A549 (cell line): Measurements from ENCODE around the gene EPS8L3. TPM values are rescaled to one million over a fixed set of nuclear protein-coding genes. Genes with fewer than 3 reads are reported as not detected.

ENCODE experiments used
- ATAC-seq, 2 experiments: fragments of 200-7000 bp in 1 of 2; fragments of >200 bp in 1 of 2; cut with Nextera tagmentation in 1 of 2; cut with Tn5 transposase in 1 of 2; 3 replicates each; pipeline versions ENCODE4 v1.8.0 to v1.9.1; 2018 to 2020; ENCODE audit warnings: mild to moderate bottlenecking in 1 of 2, moderate library complexity in 1 of 2
- CTCF ChIA-PET: fragments of 300-600 bp; sonication (Branson Sonifier 250); formaldehyde crosslinking; extraction: SDS; loops from one replicate; lab custom pipeline; 2021; ENCODE audit warnings: antibody characterized with exemption, inconsistent platforms; lab: Yijun Ruan, JAX
- POLR2A ChIA-PET: fragments of 350-600 bp; formaldehyde crosslinking; extraction: SDS; loops from one replicate; lab custom pipeline; 2021; ENCODE audit warnings: antibody characterized with exemption, inconsistent platforms; lab: Yijun Ruan, JAX
- DNase-seq, 2 experiments: peaks; one replicate each; pipeline versions ENCODE4 v3.0.0 to v3.0.0-alpha.2; 2011 to 2016; ENCODE audit warnings: low read depth in 1 of 2, low spot score in 1 of 2
- FAIRE-seq: peaks from 2 replicates; lab custom pipeline; 2011; peaks lifted over from hg19 to GRCh38; lab: Jason Lieb, UNC
- H3K27ac ChIP-seq, 2 experiments: fragments of >200 bp; sonication (Bioruptor Twin); formaldehyde crosslinking; 3 replicates each; pipeline ENCODE4 v1.5.1; 2016 to 2017
- H3K4me1 ChIP-seq: fragments of >200 bp; sonication (Bioruptor Twin); formaldehyde crosslinking; 3 replicates; pipeline ENCODE4 v1.6.1; 2016
- H3K4me2 ChIP-seq: fragments of >200 bp; sonication (Bioruptor Twin); formaldehyde crosslinking; 3 replicates; pipeline ENCODE4 v1.6.1; 2016
- H3K4me3 ChIP-seq: fragments of >200 bp; sonication (Bioruptor Twin); formaldehyde crosslinking; 3 replicates; pipeline ENCODE4 v1.5.1; 2016
- H3K9me3 ChIP-seq: fragments of >200 bp; sonication (Bioruptor Twin); formaldehyde crosslinking; 3 replicates; pipeline ENCODE4 v1.6.1; 2016
- BHLHE40 ChIP-seq: IDR thresholded peaks from 2 replicates; pipeline ENCODE4 v1.6.1; 2012; ENCODE audit warnings: low read depth, low read length, inconsistent platforms
- CBX2 ChIP-seq: fragments of 200-600 bp; sonication (generic); IDR thresholded peaks from 2 replicates; pipeline ENCODE4 v1.6.1; 2016; ENCODE audit warnings: low read depth, mild to moderate bottlenecking, borderline replicate concordance
- CBX8 ChIP-seq: fragments of 200-600 bp; sonication (generic); IDR thresholded peaks from 2 replicates; pipeline ENCODE4 v1.6.1; 2016
- CEBPB ChIP-seq, 2 experiments: fragments of >200 bp in 1 of 2; sonication (Bioruptor Twin) in 1 of 2; formaldehyde crosslinking in 1 of 2; IDR thresholded peaks; 2 replicates each; pipeline ENCODE4 v1.6.1; 2012 to 2016
- FOSL2 ChIP-seq, 2 experiments: fragments of 450-650 bp in 1 of 2; fragments of >200 bp in 1 of 2; sonication (Bioruptor Twin) in 1 of 2; formaldehyde crosslinking; IDR thresholded peaks; 2 replicates each; pipeline versions ENCODE4 v1.5.0 to v1.6.1; 2016 to 2020; ENCODE audit warnings: mild to moderate bottlenecking in 1 of 2, moderate library complexity in 1 of 2
- HOXA7 ChIP-seq: fragments of 250-450 bp; sonication (Bioruptor Pico); IDR thresholded peaks from 2 replicates; pipeline ENCODE4 v1.5.0; 2020; ENCODE audit warnings: mild to moderate bottlenecking, moderate library complexity
- HOXB5 ChIP-seq: fragments of 250-450 bp; sonication (Bioruptor Pico); IDR thresholded peaks from 2 replicates; pipeline ENCODE4 v1.5.0; 2020; ENCODE audit warnings: mild to moderate bottlenecking, moderate library complexity
- JUNB ChIP-seq: fragments of >200 bp; sonication (Bioruptor Twin); formaldehyde crosslinking; IDR thresholded peaks from 2 replicates; pipeline ENCODE4 v1.6.1; 2016
- MYC ChIP-seq: IDR thresholded peaks from 2 replicates; pipeline ENCODE4 v1.6.1; 2012; ENCODE audit warnings: mild to moderate bottlenecking, inconsistent platforms, low read length, improper control_type of control experiment, borderline replicate concordance
- PHF8 ChIP-seq: fragments of 200-600 bp; sonication (generic); IDR thresholded peaks from 2 replicates; pipeline ENCODE4 v1.6.1; 2016; ENCODE audit warnings: low read depth, mild to moderate bottlenecking, antibody characterized with exemption, moderate library complexity, borderline replicate concordance
- POLR2A ChIP-seq: IDR thresholded peaks from 2 replicates; pipeline ENCODE4 v1.6.1; 2012; ENCODE audit warnings: mild to moderate bottlenecking, low read length
- RAD21 ChIP-seq, 2 experiments: fragments of >200 bp in 1 of 2; sonication (Bioruptor Twin) in 1 of 2; formaldehyde crosslinking in 1 of 2; IDR thresholded peaks in 1 of 2; conservative IDR thresholded peaks in 1 of 2; 2 replicates in 1 of 2; 3 replicates in 1 of 2; pipeline ENCODE4 v1.6.1; 2012 to 2018; ENCODE audit warnings: inconsistent platforms in 1 of 2
- RARB ChIP-seq: fragments of 250-450 bp; sonication (Bioruptor Pico); IDR thresholded peaks from 2 replicates; pipeline ENCODE4 v1.8.0; 2021; ENCODE audit warnings: mild to moderate bottlenecking, moderate library complexity
- RCOR1 ChIP-seq: fragments of 150-350 bp; IDR thresholded peaks from 2 replicates; pipeline ENCODE4 v1.6.1; 2014; ENCODE audit warnings: antibody characterized with exemption, low read length, low read depth
- RFX5 ChIP-seq: fragments of 450-650 bp; IDR thresholded peaks from 2 replicates; pipeline ENCODE4 v1.7.1; 2014; ENCODE audit warnings: antibody characterized with exemption, mild to moderate bottlenecking, moderate library complexity
- RNF2 ChIP-seq: fragments of 200-600 bp; sonication (generic); IDR thresholded peaks from 2 replicates; pipeline ENCODE4 v1.6.1; 2016; ENCODE audit warnings: low read depth, mild to moderate bottlenecking, antibody characterized with exemption, moderate library complexity, borderline replicate concordance
- SMC3 ChIP-seq: fragments of >200 bp; sonication (Bioruptor Twin); formaldehyde crosslinking; IDR thresholded peaks from 3 replicates; pipeline ENCODE4 v1.6.1; 2018; ENCODE audit warnings: inconsistent platforms
- WGBS: methylation state at CpG from one replicate; pipeline ENCODE4 v1.1.6; 2017; ENCODE audit errors: missing lambda C conversion rate; 5-methylcytosine and 5-hydroxymethylcytosine counted together
- polyA plus RNA-seq, 4 experiments: library from polyadenylated mRNA; depleted of rRNA in 3 of 4; stranded (reverse); fragments of >200 nt; fragmentation: RNase III in 1 of 4; extraction: RNeasy Plus Mini Kit Qiagen cat#74134 plus additional on column Dnase treatment in 1 of 4; gene quantifications; 2 replicates in 3 of 4; 3 replicates in 1 of 4; pipeline ENCODE4 v1.2.3, GENCODE V29; 2011 to 2017
- TF ChIP-seq, protein P1 (sequence below): fragments of 250-450 bp; sonication (Bioruptor Pico); IDR thresholded peaks from 2 replicates; pipeline ENCODE4 v1.5.0; 2021; ENCODE audit warnings: mild to moderate bottlenecking, moderate library complexity, borderline replicate concordance
- TF ChIP-seq, protein P2 (sequence below): IDR thresholded peaks from 2 replicates; pipeline ENCODE4 v1.6.1; 2012; ENCODE audit warnings: low read depth, borderline replicate concordance
- TF ChIP-seq, protein P3 (sequence below): fragments of >200 bp; sonication (Bioruptor Twin); formaldehyde crosslinking; IDR thresholded peaks from 3 replicates; pipeline ENCODE4 v1.5.1; 2016
- TF ChIP-seq, protein P4 (sequence below): IDR thresholded peaks from 2 replicates; pipeline ENCODE4 v1.6.1; 2012
- TF ChIP-seq, protein P5 (sequence below): IDR thresholded peaks from 2 replicates; pipeline ENCODE4 v1.6.1; 2012

The EPS8L3 gene
- polyA plus RNA-seq, 2 of the 4 experiments (the other 2 are of a cell fraction), result 3.3 to 5.1 TPM

DNA sequence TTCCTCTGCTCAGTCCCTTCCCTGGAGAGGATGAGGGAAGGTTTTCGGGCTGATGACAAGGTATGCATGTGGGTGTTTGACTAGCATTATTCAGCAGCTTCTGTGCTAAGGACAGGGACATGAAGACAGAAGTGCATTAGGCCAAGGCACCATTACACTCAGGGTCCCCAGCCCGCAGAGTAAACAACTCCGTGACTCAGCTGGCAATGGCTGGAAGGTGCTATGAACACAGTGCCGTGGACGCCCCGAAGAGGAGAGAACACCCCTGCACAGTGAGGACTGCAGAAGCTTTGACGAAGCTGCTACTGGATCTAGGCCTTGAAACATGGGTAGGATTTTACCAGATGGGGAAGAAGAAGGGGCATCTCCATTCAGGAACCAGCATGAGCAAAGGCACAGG, 13.7 kb upstream of the EPS8L3 start:
- CTCF ChIA-PET, result interaction anchor here (0.6 to 28.1 kb wide), 58 partner anchors 12 to 253 kb away, joined by 3 to 969 read pairs (median 4); partner anchors contain the start of genes AHCYL1, CSF1 and GPR61
- Histone ChIP-seq H3K9me3 (peaks cover 20% of the 10 kb centered on the region), H3K4me2 (peak overlapping the region; percentile 36), H3K27ac (peak overlapping the region; percentile 78 to 91), H3K4me1 (peaks cover 36% of the 10 kb centered on the region), H3K4me3 (no peak overlapping the region)
- FAIRE-seq (no peak), ATAC-seq (peak; percentile 5 to 39; a peak in 3 of 6 replicates), DNase-seq (no peak)
- 68% methylated on average over 7 of the region's 7 CpGs for WGBS
- TF ChIP-seq HOXB5 (CRISPR knock-in tag) (no peak), RFX5 (no peak), RARB (CRISPR knock-in tag) (no peak), RNF2 (no peak), MYC (no peak), RAD21 (conservative IDR thresholded peaks at IDR 0.05 in 1 of 2, IDR thresholded peaks at IDR 0.05 in 1 of 2) (no peak), RCOR1 (no peak), FOSL2 (IDR thresholded peaks at IDR 0.05) (no peak), FOSL2 (CRISPR knock-in tag; IDR thresholded peaks at IDR 0.05) (no peak), POLR2A (no peak), BHLHE40 (no peak), CBX2 (no peak), CBX8 (no peak)
- TF ChIP-seq, protein P1, sequence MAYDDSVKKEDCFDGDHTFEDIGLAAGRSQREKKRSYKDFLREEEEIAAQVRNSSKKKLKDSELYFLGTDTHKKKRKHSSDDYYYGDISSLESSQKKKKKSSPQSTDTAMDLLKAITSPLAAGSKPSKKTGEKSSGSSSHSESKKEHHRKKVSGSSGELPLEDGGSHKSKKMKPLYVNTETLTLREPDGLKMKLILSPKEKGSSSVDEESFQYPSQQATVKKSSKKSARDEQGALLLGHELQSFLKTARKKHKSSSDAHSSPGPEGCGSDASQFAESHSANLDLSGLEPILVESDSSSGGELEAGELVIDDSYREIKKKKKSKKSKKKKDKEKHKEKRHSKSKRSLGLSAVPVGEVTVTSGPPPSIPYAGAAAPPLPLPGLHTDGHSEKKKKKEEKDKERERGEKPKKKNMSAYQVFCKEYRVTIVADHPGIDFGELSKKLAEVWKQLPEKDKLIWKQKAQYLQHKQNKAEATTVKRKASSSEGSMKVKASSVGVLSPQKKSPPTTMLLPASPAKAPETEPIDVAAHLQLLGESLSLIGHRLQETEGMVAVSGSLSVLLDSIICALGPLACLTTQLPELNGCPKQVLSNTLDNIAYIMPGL (CRISPR knock-in tag), result no peak
- TF ChIP-seq, protein P2, sequence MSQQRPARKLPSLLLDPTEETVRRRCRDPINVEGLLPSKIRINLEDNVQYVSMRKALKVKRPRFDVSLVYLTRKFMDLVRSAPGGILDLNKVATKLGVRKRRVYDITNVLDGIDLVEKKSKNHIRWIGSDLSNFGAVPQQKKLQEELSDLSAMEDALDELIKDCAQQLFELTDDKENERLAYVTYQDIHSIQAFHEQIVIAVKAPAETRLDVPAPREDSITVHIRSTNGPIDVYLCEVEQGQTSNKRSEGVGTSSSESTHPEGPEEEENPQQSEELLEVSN, result no peak
- POLR2A ChIA-PET, result interaction anchor here (1.4 to 4.7 kb wide), 3 partner anchors 136 to 226 kb away, joined by 3 to 23 read pairs (median 4); partner anchors contain the start of gene AHCYL1

DNA sequence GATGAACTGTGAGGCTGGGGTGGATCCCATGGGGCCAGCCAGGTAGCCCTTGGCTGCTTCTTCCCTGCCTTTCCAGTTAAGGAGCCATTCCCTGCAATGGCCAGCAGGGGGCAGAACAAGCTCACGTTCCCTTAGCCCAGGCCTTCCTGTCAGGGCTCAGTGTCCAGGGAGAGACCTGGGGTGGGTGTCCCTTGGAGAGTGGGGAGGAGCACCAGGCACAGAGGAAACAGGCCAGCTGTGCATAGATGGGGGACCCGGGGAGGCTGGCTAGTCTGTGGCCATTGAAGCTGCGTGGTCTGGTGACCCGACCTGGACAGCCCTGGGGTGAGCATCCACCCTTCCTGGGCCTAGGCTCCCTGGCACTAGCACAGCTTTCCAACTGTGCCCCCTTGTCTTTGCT, 13.2 kb upstream of the EPS8L3 start:
- peaks cover 35% of the 10 kb centered on the region for H3K4me1 ChIP-seq
- H3K4me3 ChIP-seq, result no peak overlapping the region
- peaks cover 19% of the 10 kb centered on the region for H3K9me3 ChIP-seq
- H3K27ac ChIP-seq, result peak overlapping the region; percentile 78 to 91
- POLR2A ChIA-PET, result interaction anchor here (1.4 to 4.7 kb wide), 3 partner anchors 136 to 227 kb away, joined by 3 to 23 read pairs (median 4); partner anchors contain the start of gene AHCYL1
- TF ChIP-seq PHF8, result no peak
- TF ChIP-seq RAD21 (conservative IDR thresholded peaks at IDR 0.05 in 1 of 2, IDR thresholded peaks at IDR 0.05 in 1 of 2), result peak; percentile 98 to 99
- TF ChIP-seq SMC3, result peak; percentile 98
- no peak for TF ChIP-seq CBX2
- no peak for TF ChIP-seq JUNB
- peak in 1 of 2 experiments; percentile 17; a peak in 1 of 4 replicates for TF ChIP-seq CEBPB (IDR thresholded peaks at IDR 0.05)
- TF ChIP-seq HOXA7 (CRISPR knock-in tag), result no peak
- TF ChIP-seq, protein P3, sequence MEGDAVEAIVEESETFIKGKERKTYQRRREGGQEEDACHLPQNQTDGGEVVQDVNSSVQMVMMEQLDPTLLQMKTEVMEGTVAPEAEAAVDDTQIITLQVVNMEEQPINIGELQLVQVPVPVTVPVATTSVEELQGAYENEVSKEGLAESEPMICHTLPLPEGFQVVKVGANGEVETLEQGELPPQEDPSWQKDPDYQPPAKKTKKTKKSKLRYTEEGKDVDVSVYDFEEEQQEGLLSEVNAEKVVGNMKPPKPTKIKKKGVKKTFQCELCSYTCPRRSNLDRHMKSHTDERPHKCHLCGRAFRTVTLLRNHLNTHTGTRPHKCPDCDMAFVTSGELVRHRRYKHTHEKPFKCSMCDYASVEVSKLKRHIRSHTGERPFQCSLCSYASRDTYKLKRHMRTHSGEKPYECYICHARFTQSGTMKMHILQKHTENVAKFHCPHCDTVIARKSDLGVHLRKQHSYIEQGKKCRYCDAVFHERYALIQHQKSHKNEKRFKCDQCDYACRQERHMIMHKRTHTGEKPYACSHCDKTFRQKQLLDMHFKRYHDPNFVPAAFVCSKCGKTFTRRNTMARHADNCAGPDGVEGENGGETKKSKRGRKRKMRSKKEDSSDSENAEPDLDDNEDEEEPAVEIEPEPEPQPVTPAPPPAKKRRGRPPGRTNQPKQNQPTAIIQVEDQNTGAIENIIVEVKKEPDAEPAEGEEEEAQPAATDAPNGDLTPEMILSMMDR, result peak; percentile 83
- TF ChIP-seq, protein P4, sequence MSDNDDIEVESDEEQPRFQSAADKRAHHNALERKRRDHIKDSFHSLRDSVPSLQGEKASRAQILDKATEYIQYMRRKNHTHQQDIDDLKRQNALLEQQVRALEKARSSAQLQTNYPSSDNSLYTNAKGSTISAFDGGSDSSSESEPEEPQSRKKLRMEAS, result peak; percentile 46
- TF ChIP-seq, protein P5, sequence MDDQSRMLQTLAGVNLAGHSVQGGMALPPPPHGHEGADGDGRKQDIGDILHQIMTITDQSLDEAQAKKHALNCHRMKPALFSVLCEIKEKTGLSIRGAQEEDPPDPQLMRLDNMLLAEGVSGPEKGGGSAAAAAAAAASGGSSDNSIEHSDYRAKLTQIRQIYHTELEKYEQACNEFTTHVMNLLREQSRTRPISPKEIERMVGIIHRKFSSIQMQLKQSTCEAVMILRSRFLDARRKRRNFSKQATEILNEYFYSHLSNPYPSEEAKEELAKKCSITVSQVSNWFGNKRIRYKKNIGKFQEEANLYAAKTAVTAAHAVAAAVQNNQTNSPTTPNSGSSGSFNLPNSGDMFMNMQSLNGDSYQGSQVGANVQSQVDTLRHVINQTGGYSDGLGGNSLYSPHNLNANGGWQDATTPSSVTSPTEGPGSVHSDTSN, result no peak
- TF ChIP-seq, all 56 proteins: peak for 5
- 0% methylated on average over 2 of the region's 4 CpGs for WGBS
- CTCF ChIA-PET, result interaction anchor here (0.6 to 28.1 kb wide), 60 partner anchors 12 to 259 kb away, joined by 3 to 969 read pairs (median 4); partner anchors contain the start of genes AHCYL1, CSF1 and GPR61
- FAIRE-seq, result no peak
- DNase-seq, result peak; percentile 68 to 83
- H3K4me2 ChIP-seq, result peak overlapping the region; percentile 36
- ATAC-seq, result peak; percentile 87 to 90
